NOMO-1 (cell line): ENCODE measurements around the gene RAPGEF1.

Experiments
- DNase-seq, 2 experiments: peaks; one replicate each; lab custom pipeline; 2025; ENCODE audit not compliant: unreplicated experiment in 2 of 2; lab: John Stamatoyannopoulos, UW

The RAPGEF1 gene

DNA sequence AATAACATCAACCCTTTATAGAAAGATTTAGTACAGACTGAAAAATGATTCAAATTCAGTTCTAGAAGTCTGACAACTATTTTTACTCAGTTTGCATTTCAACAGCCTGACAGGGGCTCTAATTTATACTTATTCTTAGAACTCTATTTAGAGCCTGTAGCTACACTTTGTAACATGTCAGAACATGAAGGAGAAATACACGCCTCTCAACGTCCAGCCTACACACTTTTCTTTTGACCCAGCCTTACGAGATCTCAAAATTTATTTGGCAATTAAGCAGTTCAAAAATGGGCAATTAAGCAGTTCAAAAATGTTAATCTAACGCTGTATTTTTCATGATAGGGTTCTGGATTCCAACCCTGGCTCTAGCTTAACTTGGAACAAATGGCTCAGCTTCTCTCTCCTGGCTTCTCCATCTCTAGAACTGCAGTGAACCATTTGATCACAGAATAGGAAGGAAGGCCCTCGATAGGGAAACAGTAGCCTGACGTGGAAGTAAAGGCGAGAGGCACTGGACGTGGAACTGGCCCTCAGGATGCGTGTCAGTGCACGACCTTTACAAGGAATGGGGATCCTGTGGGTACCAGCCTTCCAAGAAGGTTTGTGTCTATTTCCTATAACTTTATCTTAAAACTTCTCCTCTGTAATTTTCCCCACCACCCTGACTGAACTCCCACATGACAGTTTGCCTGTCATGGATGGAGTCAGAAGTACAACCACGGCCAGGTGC, 128.1 kb downstream of the RAPGEF1 start:
- DNase-seq: no peak

DNA sequence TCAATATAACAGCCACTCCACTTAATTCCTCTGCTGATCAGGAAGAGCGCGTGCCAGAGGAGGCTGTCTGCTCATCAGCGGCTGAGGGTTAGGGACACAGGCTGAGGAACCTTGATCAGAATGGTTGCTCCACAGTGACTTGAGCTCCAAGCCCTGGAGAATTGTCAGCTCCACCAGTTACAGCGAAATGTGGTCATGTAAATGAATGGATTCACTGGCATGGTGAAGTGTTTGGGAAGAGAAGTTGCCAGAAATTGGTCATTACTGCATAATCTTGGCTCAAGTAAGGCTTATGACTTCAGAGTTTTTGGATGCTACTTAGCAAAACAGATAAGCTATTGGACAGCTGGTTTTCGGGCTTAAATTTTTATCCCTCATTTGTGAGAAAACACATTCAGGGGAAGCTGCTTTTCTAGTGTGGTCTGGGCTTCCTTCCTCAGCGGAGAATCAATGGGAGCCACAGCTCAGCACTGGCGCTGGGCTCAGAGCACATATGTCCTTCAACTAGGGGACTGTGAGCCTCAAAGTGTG, 129.6 kb downstream of the RAPGEF1 start:
- DNase-seq: no peak

DNA sequence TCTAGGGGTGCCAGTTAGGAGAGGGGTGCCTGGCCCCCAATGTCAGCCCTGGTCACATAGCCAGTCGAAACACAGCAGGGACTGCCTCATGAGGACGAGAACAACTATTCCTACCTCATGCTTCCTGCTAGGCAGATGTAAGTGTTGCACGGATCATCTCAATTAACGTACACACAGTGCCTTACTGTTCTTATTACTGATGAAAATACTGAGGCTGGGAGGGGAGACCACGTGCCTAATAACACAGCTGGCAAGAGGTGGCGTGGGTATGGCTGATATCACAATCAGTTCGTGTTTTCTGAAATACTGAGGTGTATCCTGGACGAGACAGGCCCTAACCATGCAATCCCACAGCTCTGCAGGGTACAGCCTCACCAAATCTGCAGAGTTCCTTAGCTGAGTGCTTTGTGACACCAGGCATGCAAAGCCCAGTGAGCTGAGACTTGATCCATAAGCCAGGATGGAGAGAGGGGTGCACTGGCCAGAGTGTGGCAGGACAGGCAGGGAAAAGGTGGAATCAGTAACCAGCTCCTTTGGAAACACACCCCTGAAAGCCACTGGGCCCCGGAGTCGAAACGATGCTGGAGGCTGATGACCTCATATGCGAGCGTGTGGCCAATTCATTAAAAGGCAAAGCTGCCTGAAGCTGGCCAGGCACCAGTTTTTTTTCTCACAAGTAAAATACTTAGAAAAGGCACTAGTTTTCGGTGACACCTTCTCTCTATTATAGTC, 130.6 kb downstream of the RAPGEF1 start:
- no peak for DNase-seq

DNA sequence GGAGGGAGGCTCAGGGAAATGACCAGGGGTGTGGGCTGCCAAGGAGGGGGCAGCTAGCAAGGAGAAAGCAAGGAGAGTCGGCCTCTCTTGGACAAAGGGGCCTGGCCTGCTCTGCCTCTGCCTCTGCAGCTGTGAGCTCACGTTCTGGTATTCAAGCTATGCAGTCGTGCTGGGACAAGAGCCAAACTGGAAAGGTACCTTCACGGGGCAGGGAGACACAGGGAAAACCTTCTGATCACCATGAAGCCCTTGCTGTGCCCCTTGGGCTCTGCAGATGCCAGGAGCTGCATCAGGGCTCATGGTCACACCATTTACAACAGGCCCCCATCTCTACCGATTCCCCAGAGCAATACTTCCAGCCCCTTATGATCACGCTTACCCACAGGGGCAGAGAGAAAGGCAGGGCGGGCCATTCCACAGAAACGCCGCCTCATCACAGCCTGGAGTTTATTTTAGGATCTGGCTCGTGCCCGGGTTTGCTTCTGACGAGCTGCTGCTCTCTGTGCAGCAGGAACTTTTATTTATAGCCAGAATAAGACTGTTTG, 131.3 kb downstream of the RAPGEF1 start:
- DNase-seq: no peak

DNA sequence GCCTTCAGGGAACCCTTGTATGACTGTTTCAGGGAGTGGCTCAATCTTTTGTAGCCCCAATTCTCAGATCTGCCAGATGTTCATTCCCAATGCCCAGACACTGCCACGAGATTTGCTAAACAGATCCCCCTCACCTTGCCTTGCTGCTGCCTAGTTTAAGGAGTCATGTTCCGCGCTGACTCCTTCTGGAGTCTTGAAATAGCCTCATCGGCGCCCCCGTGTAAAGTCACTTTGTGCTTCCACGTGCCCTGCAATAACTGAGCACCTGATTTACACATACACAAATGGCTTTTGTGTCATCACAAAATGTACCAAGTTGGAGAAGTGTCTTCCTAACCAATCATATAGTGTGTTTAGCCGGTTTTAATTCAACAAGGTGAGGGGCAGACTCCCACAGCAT, 132.3 kb downstream of the RAPGEF1 start:
- no peak for DNase-seq

DNA sequence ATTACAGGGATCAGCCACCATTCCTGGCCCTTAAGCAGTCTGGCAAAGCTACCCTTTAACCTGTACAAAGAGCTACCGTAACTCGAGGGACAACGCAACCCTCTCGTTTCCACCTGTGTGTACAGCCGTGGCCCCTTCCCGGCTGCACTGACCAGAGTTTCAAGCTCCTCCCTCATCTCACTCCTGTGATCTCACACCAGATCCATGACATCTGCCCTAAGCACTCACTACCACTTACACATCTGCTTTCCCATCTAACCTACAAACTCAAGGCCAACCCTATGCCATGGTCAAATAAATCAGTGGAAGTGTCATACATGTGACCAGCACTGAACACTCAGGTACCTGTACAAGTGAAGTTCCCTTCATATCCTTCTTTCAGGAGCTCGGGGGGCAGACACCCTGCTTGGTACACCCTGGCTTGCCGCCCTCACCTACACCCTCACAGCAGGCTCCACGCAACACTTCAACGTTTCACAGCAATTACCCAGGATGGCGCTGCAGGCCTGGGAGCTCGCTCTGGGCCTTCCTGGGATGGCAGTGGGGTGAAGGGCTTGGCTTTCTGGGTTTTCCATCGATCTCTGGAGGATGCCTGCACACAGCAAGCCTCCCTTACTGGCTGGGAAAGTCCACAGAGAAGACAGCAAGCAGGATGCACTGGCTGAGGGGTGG, 132.8 kb downstream of the RAPGEF1 start:
- no peak for DNase-seq

DNA sequence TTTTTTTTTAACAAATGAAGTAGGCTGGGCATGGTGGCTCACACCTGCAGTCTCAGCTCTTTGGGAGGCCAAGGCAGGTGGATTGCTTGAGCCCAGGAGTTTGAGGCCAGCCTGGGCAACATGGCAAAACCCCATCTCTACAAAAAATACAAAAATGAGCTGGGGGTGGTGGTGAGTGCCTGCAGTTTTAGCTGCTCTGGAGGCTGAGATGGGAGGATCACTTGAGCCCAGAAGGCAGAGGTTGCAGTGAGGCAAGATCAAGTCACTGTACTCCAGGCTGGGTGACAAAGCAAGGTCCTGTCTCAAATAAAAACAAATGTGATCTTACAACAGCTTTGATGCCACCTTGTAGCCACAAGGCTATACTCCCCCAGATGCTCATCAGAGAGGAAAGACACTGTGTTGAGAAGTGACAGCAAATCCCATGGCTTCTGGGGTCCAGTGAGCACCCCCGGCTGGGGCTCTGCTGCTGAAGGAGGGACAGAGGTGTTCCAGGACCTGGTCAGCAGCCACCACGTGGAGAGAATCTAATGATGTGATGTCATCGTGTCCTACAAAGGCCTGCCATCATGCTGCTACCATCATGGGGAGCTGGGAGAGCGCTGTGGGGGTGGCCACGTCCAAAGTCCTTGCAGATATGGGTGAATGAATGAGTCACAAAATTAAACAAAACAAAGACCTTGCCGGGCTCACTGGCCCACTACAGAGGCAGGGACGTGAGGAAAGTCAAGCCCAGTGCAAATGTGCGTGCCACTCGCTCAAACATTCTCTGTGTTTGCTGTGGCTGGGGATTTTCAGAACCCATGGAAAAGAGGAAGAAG, 133.9 kb downstream of the RAPGEF1 start:
- no peak for DNase-seq

DNA sequence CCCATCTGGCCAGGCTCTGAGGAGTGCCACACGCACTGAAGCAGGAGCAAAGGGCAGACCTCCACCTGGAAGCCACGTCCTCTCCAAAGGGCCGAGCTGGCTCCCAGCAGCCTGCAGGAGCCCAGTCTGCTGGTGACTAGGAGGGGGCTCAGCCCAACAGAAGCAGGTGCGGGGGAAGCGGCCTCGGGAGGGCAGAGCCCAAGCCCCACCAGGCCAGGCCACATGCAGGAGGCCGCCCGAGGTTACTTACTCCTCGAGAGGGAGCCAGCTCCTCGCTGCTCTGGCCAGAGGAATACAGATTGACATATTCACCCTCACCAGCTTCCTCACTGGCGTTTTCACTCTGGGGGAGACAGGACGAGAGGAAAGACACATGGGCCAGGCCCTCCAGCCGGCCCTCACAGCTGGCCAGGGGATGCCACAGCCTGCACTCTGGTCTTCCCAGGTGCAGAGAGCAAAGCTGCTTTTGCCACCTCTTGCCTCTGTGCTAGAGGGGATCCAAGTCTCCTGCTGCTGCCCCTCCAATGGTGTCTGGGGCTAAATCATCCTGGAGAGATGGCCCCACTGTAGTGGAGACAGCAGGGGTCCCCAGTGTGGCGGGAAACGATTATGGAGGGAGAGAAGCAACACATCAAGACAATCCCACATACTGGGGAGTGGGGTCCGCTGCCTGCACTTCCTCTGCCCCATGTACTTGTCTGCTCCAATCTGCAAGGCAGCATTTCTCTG, 136.0 kb downstream of the RAPGEF1 start:
- no peak for DNase-seq

DNA sequence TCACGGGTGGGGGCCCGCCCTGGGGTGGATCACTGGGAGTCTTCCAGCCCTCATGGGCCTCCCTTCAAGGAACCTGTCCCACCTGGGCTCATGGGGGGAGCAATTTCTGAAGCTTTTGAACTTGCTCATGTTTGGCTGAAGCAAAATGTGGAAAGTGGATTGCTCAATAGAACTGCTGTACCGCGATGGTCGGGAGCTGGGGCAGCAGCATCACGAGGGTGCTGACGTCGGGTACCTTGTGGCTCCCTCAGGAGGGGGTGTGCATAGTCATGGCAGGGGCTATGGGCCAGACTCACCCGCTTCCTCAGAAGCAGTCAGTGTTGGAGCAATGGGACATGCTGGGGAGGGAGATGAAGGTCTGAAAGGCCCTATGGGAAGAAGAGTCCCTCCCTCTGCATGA, 136.7 kb downstream of the RAPGEF1 start:
- no peak for DNase-seq

DNA sequence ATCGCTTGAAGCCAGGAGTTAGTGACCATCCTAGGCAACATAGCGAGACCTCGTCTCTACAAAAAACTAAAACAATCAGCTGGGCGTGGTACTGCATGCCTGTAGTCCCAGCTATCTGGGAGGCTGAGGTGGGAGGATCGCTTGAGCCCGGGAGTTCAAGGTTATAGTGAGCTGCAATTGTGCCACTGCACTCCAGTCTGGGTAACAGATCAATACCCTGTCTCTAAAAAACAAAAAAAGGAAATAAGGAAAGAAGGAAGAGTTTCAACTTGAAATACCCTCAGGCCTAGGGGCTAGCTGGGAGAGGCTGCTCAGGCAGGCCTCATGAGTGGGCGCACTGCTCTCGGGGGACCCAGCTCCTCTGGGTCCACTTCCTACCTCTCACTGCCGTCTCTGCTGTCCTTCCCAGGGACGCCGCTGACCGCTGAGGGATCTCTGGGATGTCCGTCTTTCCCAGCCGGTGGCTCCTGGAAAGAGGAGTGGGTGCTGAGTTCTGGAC, 138.1 kb downstream of the RAPGEF1 start:
- DNase-seq: no peak

DNA sequence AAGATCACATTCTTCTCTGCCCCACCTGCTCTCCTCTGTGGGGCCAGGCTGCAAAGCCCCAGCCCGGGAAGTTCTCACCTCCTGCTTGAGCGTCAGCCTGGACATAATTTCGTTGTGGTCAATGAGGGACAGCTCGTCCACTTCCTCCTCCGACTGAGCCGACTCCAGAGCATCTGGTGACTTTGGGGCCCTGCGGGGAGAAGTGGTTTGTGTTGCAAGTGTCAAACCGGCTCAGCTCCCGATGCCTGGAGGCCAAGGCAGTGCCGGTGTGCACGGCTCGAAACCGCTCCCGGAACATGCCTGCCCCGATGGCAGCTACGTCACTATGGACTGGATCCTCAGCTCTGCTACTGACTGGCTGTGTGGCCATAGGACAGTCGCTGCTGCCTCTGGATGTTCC, 141.8 kb downstream of the RAPGEF1 start:
- peak; percentile 97 to 98 for DNase-seq

DNA sequence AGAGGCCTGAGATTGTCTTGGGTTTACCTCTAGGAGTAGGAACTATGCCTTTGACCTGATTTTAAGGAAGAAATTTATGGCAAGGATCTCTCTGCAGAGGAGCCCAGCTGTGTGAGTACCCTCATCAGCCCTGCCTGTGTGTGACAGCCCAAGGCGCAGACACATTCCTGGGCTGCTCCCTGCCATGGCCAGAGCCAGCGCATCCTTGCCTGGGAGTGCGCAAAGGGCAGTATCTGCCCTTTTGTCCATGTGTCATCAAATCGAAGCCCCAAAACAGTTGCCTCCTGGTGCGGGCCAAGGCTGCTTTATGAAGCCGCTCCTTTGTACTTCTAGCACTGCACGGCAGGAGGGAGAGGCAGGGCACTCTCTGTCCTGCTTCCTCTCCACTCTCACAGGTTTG, 142.6 kb downstream of the RAPGEF1 start:
- DNase-seq: no peak

DNA sequence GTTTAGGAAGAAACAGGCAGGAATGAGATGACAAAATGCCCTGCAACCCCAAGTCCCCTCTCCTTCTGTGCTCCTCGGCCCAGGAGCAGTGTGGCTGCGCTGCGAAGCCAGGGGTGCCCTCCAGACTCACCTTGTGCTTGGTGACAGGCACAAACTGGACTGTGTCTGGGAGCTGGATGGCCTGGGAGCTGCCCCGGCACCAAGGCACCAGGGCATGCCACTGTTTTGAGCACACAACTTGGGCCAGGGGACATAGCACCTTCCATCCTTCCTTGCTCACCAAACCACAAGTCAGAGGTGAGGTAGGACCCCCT, 143.5 kb downstream of the RAPGEF1 start:
- no peak for DNase-seq

DNA sequence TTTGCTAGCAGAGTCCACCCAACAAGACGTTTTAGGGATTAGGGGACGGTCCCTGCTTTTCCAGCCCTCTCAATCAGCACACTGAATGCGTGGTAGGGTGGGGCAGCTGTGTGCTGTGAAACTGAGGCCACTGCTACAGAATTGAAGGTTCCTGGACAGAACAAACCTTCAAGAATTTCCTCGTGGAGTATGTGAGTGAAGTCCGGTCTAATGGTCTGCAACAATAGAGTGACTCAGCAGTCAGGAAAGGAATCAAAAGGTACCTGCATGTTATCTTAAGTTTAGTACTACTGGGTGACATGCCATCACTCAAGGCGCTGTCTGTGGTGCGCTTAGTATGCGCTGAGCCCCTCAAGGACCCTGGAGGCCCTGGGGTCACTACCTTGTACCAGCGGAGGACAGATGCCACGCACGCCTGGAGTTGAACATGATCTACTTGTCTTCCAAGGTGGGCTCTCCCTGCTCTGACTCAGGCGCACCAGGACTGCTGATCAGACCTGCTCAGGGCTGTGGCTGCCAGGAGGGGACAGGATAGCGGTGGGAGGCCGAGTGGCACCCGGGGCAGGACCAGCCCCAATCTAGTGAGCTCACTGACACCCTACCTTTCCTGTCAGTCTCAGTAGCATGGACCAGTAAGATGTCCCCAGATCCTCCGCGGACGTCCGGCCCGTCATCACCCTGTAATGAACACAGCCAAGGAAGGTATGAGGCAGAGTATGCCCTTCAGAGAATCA, 144.0 kb downstream of the RAPGEF1 start:
- DNase-seq: no peak

DNA sequence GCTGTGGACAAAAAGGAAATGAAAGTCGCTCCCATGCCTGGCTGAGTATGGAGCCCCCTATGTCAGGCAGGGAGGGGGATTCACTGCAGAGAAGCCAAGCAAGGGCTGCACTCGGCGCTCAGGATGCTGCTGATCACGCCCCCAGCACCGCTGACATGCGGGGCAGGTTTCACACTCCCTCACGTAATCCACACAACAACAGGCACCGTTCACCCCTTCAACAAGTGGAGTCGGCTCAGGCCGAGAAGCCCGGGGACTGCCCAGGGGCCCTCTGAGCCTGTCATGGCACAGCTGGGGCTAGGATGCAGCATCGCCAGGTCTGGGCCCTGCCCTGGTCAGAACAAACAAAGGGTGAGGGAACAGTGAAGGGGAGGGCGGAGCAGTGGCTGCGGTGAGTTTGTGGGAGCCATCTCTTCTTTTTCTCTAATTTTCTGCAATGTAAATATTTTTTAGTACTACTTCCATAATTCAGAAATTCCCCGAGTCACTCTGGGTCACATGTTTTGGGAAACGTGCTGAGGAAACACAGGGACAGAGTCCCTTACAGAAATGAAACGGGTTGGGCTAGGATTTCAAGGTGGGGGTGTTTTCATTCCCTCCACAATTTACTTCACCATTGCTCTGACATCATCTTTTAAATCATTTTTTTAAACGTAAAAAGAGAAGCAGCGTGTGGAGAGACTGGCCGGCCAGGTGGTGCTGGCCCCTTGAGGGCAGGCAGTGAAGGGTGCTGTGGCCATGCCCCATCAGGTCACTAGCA, 144.8 kb downstream of the RAPGEF1 start:
- no peak for DNase-seq

DNA sequence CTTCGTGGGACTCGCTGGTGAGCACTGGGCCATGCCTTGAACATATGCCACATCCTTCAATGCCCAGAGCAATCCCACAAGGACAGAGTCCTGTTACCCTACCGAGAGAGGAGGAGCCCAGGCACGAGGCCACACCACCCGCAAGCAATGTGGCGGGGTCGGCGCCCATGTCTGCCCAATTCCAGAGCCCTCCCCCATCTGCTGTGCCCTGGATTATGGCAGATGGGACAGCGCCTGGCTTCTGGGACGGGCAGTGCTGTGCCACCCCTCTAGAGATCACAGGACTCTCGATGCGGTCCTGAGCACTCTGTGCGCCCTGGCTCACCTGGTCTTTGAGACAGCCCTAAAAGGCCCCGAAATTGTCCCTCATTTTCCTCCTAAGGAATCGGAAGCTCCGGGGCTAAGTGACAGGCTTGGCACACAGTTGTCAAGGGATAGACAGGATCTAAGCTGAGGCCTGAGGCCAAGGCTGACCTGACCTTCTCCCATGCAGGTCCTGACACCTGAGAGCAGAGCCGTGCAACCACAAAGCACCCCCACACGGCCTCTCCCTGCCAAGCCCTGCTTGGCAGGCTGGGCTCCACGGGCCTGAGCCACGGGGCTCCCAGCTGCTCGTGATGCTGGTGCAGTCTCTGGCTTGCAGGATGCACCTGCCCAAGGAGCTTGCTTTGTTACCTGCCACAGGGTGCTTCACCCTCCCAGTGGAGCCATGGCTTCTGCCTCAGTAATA, 145.8 kb downstream of the RAPGEF1 start:
- no peak for DNase-seq

DNA sequence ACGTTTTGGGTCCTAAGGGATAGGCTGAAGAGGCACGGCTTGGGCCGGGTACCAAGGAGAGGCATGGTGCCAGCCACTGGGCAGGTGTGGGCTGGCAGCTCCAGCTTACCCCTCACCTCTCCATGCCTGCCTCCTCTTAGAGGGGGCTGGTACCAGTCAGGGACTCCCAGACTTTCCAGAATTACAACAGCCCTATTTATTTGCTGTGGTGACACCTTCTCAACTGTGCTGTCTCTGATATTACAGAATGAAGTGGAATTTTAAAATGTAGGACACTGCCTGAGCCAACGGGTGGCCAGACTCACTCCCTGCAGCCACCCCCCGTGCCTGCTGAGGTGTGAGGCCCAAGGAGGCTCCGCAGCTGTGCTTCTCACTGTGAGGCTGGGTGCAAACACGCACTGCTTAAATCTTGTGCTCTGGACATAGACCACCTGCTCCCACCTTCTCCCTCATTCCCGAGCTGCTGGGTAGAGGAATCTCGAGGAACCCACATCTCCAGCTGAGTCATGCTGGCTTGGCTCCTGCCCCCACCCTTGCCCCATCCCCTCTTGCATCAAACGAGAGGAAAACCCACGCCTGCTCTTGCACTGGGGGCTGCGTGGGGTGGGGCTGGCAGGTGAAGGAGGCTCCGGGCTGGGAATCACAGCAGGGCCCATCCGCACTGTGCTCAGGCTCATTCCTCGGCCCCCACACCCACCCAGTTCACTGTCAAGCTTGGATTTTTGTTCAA, 146.6 kb downstream of the RAPGEF1 start:
- DNase-seq: no peak
